ENCODE measurements around the gene PRR33.

Gene PRR33

DNA sequence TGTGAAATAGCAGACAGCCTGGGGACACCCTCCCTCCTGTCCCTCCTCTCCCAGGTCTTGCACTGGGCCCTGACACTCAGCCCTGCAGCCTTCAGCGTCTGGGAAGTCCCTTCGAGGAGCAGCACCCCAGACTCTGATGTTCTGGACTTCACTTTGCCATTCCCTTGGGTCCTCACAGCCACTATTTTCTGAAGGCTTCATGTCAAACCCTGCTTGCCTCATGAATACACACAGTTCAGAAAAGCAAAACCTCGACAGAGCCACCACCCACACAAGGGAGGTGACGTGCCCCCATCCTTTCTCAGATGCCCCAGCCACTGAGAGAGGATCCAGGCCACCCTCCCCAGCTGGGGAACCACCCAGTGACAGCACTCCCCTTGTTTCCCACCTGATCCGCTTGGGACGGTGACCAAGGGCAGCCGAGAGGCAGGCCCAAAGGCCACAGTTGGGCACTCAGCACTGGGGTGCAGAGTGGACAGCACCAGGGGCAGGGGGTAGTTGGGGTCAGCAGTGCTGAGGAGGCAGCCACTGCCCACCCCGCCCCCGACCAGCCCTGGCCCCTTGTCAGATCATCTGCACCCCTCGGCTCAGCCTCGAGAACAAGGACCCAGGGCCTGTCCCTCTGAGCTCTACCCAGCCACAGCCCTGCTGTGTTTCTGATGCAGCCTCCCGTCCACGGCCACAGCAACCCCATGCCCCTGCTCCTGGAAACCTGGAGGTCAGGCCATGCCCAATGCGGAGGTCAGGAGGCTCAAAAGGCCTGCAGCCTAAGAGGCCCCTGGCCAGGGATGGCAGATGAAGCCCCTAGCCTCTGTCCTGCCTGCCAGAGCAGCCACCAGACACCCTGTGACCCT is 24.7 kb upstream of the PRR33 start:
- DNase-seq, result no peak

DNA sequence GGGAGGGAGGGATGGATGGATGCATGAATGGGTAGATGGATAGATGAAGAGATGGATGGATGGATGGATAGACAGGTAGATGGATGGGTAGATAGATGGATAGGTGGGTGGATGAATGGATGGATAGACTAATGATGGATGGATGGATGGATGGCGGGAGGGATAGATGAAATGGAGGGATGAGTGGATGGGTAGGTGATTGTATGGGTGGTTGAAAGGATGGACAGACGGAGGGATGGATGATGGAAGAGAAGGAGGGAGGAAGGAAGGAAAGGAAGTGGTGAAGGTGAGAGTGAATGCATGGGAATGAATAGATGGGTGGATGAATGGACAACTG is 24.1 kb upstream of the PRR33 start:
- DNase-seq, result no peak

DNA sequence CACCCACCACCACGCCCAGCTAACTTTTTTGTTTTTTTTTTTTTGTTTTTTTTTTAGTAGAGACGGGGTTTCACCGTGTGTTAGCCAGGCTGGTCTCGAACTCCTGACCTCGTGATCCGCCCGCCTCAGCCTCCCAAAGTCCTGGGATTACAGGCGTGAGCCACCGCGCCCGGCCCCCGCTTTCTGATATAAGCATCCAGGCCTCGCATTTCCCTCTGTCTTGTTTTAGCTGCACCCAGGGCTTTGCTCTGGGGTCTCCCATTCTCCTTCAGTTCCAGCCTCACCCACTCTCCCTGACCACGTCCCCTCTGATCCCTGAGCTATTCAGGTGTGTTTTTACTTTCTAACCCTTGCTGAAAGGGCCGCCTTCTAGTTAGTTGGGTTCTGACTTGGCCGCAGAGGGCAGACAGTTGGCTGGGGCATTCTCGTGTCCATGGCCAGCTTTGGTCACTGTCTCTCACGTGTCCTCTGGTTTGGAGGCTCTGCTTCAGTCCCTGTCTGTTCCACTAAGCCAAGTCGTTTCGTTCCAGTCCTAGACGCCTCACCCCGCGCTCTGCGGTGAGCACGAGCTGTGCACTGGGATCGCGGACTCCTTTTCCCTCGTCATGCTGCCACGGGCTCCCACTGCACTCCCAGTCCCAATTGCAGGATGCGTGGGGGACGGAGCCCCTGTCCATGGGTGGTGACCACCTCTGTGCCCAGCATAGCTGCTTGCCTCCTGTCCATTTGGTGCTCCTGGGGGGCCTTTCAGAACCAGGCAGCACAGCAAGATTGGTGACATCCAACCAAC is 21.8 kb upstream of the PRR33 start:
- DNase-seq, result no peak

DNA sequence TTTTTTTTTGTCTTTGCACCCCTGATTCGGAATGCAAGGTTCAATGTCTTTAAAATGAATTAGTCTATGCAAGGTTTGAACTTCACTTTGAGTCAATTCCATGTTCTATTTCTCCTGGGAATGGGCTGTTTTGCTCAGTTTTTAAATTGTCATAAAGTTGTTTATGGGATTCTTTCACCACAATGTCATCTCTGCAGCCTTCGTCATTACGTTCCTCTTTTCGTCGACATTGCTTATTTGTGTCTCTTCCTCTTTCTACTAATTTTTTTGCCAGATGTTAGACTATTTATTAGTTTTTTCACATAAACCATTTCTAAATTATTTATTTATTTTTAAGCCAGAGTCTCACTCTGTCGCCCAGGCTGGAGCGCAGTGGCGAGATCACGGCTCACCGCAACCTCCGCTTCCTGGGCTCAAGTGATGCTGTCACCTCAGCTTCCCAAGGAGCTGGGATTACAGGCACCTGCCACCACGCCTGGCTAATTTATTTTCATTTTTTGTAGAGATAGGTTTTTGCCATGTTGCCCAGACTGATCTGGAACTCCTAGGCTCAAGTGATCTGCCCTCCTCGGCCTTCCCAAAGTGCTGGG is 20.7 kb upstream of the PRR33 start:
- DNase-seq, result no peak

DNA sequence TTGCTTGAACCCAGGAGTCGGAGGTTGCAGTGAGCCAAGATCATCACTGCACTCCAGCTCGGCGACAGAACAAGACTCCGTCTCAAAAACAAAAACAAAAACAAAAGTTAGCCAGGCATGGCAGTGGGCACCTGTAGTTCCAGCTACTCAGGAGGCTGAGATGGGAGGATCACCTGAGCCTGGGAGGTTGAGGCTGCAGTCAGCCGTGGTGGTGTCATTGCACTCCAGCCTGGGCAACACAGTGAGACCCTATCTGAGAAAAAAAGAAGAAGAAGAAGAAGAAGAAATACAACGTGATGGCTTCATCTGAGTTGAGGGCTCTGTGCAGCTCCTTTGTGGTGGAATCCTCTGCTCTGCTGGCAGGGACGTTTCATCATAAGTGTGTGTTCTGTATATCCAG is 17.8 kb upstream of the PRR33 start:
- DNase-seq, result no peak

DNA sequence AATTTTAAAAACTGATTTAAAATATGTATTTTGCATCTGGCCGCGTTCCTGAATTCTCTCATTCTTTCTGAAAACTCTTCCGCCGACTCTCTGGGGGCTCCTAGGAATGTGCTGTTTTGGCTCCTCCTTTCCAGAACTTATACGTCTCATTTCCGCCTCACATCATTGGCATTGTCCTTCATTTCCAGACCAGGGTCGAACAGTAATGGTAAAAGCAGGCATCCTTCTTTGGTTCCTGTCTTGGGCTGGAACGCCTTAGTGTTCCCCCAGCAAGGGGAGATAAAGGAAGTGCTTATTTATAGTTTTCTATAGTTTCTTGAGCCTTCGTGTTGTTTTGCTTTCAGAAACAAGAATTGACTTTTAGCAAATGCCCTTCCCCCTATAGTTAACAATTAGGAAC is 16.9 kb upstream of the PRR33 start:
- no peak for DNase-seq

DNA sequence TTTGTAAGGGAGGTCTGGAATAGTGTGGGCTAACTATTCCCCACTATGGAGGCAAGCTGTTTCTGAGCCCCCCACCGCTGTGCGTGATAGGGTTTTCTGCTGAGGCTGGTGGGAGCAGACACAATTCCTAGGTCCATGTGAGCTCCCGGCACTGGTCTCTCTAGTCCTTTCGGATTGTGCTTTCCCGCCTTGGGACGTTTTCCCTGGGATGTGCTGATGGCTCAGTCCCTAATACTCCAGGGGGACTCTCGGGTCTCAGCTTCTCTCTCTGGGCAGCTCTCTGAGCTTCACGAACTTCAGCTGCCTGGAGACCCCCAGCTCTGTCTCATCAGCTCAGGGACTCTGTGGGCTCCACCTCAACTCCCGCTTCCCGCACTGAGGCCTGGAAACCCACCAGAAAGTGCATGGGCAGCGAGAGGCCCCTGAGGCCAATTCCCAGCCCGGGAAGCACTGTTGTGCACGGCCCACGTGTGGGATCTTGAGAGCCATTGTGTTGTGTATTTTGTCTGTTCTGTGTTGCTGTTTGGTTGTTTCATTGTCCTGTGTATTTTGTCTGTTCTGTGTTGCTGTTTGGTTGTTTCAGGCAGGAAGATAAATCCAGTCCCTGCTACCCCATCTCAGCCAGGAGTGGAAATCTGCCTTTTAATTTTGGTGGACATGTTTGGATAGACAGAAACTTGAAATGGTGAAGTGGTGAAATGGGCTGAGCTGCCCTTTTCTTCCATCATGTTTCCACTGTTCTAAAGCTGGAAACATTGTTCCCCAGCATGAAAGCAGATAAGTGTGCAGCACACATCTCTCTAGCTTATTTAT is 15.1 kb upstream of the PRR33 start:
- DNase-seq, result no peak

DNA sequence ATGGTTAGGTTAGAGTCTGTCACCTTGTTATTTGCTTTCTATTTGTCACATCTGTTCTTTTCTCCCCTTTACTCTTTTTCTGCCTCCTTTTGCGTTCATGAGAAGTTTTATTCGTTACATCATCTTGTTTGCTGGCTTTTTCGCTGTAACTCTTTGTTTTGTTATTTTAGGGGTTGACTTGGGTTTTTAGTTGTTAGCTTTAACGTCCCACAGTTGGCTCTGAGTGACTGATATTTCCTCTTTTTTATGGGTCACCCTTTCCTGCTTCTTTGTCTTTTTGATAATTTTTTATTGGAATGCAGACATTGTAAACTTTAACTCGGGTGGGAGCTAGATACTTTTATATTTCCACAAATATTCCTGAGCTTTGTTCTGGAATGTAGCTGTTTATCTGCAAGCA is 14.5 kb upstream of the PRR33 start:
- no peak for DNase-seq

DNA sequence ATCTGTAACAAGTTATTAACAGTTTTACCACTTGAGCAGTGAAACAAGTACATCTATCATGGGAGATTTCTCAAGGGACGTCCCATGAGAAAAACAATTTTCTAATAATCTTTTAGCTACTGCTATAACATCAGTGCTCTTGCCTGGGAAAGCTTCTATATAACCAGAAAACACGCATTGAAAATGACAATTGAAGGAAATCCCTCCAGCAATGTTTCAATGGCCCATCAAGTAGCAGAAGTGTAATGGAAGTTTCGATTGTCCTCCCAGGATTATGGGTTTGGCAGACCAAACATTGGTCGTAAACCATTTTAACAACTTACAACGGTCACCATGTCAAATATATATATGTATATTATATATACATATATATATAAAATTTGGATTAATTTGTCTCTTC is 8.0 kb upstream of the PRR33 start:
- no peak for DNase-seq

DNA sequence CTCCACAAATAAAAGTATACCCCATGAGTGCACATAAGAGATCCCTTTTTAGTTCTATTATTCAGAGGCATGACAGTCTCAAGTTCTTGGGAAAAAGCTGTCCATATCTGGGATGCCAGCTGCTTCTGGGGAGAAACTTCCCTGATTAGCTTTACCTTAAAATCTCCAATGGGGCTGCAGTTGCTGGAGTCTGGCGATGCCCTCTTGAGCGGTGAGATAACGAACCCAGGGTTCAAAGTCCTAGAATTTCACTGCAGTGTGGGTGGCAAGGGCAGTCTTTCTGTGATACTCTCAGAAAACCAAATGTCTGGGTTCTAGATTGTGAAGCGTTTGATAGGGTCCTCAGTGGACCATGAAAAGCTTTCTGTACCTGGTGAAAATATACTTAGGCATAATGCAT is 7.4 kb upstream of the PRR33 start:
- no peak for DNase-seq

DNA sequence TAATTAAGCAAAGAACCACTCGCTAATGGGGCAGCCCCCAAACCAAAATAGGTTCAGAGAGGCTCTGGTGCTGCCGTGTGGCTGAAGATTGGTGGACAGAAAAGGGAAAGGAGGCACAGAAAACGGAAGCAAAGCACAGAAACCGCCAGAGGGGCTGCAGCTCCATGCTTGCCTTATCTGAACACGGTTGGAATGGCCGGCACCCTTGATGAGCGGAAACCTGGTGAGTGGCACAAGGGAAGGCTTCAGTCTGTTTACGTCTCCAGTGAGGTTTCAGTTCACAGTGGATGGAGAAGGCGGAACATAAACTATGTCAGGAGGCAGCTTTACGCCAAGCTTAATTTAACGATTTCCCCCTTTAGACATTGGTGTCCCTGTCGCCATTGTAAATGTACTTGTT is 5.2 kb upstream of the PRR33 start:
- no peak for DNase-seq

DNA sequence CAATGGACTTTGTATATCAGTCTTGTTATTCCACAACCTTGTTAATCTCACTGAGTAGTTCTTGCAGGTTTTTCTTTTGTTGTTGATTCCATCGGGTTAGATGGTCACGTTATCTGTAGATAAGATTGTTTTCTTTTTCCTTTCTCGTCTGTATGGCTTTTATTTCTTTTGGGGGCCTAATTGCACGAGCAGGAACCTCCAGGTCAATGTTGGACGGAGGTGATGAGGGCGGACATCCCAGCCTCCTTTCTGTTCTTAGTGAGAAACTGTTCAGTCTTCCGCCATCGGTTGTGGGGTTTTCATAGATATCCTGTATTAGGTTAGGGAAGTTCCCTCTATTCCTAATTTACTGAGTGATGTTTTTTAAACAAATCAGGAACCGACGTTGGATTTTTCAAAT is 4.8 kb upstream of the PRR33 start:
- no peak for DNase-seq

DNA sequence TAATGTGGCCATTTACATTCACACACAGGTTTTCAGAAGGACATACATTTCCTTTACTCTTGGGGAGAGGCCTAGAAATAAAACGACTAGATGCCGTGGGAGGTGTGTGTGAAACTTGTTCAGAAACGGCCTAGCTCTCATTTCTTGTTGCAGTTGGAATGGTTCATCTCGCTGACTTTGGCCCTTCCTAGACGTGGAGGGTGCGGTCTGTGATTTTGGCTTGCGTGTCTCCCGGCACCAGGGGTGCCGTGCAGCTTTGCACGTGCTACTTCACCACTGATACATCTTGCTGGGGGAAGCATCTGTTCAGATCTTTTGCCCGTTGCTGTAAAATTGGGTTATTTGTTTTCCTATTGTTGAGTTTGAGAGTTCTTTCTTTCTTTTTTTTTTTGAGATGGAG is 3.1 kb upstream of the PRR33 start:
- no peak for DNase-seq

DNA sequence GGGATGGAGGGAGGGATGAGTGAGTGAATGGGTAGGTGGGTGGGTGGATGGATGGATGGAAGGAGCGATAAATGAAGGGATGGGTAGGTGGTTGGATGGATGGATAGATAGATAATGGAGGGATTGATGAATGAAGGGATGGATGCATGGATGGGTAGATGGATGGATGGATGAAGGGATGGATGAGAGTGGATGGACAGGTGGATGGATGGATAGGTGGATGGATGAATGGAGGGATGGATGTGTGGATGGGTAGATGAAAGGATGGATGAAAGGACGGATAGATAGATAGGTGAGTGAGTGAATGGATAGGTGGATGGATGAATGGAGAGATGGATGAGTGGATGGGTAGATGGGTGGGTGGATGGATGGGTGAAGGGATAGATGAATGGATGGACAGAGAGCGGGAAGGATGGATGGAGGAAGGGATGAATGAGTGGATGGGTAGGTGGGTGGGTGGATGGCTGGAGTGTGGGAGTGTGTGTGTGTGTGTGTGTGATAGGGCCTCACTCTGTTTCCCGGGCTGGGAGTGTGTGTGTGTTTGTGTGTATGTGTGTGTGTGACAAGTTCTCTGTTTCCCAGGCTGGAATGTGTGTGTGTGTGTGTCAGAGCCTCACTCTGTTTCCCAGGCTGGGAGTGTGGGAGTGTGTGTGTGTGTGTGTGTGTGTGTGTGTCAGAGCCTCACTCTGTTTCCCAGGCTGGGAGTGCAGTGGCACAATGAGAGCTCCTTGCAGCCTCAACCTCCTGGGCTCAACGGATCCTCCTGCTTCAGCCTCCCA is 2.1 kb upstream of the PRR33 start:
- DNase-seq, result no peak

DNA sequence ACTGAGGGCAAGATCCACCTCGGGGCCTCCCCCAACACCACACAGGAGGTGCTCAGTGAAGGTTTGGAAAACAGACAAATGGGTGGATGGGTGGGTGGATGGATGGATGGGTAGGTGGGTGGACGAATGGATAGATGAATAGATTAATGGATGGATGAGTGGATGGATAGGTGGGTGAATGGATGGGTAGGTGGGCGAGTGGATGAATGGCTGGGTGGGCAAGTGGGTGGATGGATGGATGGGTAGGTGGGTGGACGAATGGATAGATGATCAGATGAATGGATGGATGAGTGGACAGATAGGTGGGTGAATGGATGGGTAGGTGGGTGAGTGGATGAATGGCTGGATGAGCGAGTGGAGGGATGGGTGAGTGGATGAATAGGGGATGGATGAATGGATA is 863 bp upstream of the PRR33 start:
- DNase-seq, result no peak

DNA sequence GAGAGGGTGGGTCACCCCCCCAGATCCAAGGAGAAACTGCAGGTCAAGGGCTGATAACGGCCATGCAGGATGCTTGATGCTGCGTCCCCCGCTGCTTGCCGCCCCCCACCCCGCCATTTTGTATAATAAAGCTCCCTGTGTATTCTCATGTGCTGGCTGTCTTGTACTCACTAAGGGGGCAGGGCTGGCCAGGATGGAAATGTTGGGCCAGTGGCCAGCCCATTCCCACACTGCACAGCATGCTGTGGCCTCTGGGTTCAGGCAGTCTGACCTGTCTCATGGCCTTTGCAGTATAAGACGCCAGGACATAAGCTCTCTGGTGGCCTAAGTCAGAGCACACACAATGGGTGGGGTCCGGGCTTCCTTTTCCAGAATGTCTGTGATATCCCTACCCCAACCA is 421 bp upstream of the PRR33 start:
- no peak for DNase-seq

DNA sequence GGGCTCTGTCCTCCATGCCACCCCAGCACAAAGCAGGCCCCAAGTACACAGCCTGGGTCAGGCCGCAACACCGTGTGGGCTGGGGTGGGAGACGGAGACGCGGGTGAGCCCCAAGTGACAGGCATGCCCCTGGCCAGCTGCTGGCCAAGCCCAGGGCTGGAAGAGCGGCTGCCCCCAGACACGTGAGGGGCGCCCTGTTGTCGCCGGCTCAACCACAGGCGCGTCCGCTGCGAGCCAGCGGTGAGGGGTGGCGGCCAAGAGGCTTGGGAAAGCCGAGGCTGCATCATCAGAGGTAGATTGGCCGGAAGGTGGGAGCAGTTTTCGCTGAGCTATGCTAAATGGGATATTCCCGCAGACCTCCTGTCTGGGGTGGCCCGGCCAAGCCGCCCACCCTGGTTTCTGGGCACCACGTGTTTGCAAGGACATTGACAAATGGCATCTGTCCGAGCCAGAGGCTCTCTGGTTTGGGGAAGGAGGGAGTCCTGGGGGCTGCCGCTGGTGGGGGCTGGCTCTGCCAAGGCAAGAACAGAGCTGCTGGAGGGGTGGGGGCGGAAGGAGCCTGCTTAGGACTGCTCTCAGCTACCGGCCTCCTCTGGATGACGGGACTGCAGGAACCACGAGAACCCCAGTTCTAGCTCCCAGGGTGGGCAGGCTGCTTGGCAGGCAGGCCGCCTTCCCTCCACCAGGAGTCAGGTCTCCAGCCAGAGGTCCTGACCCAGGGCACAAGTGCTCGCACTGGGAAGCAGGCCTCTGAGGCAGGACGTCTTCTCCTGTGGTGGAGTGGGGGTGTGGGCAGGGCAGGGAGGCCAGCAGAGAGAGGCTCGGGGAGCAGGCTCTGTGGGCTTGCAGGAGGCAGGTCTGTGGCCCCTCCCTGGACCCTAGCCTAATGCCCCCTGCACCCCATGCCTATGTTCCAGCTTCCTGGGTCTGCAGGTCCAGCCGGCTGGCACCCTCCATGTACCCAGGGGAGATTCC is 552 bp downstream of the PRR33 start:
- no peak for DNase-seq

DNA sequence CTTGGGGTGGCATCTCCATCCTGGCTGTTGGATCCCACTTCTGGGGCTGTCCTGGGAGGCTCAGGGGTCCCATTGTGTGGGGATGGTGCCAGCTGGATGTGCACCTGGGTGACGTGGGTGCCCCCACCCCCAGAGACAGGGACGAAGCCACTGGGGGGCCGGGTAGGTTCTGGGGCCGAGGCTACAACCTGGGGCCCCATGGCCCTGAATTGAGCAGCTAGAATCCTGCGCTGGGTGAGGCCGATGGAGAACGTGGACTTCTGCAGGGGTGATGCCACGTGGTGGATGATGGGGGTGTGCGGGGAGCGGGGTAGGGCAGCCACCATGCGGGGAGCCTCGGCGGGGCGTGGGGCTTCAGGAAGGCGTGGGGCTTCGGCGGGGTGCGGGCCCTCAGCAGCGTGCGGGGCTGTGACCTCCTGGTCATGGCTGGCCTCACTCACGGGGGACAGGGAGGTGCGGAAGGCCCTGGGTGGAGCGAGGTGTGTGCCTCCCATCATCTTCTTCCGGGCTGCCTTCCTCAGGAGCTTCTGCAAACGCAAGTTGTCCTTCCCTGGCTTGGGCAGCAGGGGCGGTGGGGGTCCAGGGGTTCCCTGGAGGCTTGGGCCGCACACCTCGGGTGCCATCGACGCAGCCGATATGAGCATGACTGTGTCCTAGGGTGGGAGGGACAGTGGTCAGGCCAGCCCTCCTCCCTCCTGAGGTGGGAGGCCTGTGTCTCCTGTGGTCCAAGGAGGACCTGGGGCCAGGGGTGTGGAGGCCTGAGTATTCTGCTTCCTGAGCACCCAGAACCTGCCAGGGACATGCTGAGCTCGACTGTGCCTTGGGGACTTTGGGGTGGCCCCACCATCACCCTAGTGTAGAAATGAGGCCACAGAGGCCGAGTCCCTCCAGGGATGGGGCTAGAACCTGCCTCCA is 1.5 kb downstream of the PRR33 start:
- DNase-seq, result no peak

DNA sequence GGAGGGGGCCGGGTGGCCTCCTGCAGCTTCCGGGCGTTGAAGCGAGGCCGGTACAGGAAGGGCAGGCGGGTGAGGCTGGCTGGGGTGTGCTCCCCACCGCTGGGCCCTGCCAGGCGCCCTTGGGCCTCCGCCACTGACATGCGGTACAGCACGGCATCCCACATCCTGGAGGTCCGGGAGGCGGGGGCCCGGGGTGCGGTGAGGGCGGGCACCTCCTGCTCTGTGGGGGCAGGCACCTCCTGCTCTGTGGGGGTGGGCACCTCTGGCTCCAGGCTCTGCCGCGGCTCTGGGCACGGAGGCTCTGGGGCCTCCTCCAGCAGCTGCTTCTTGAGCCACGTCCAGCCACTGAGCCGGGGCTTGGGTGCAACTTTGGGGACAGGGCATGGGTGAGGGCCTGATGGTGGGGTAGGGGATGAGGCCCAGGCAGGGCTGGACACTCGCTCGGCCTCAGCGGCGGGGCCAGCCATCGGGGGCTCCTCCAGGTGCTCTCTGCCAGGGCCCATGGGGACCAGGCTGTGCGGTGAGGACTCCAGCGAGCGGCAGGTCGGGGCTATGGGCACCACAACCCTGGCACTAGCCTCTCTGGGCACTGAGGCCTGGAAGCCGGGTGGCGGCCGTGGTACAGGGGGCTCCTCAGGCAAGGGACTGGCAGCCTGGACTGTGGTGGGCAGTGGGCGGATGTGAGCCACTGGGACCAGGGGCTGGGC is 2.3 kb downstream of the PRR33 start:
- peak; percentile 74 for DNase-seq

All from activated CD8-positive, alpha-beta memory T cell treated with anti-CD3 and anti-CD28 coated beads, Interleukin-2, amount 50 U/mL, for 4 hours (primary cell).